Measurements from ENCODE around the gene RSPRY1. TPM values are rescaled to one million over a fixed set of nuclear protein-coding genes. Genes with fewer than 3 reads are reported as not detected.

Gene RSPRY1
- total and polyA plus RNA-seq, 2 of the 4 experiments (the other 2 are of a cell fraction), result 25.2 to 62.2 TPM

DNA sequence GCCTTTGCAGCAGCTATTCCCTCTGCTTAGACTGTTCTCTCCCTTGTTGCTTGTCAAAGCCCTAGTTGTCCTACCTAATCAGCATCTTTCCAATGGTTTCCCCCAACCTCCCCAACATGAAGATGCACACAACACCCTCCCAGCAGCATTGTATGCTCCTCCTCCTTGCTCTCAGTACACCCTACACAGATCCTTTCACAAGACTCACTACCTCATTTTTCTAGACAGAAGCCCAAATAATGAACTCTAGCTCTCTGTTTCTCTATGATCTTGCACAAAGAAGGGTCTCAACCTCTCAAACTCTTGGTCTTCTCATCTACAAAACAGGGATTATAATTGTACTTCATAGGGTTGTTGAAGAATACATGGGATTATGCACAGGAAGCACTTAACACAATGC, 19.7 kb upstream of the RSPRY1 start:
- no peak overlapping the region for H3K18ac ChIP-seq (ENCODE audit: low read depth, low read length)
- in situ Hi-C loops (cut with MboI; ENCODE audit: low sequenced_read_pairs) (loop anchor here (5.0 kb wide), 1 partner anchor 79 kb away; no protein-coding TSS in a partner anchor), dilution Hi-C loops (cut with HindIII; ENCODE audit: low sequenced_read_pairs, unreplicated experiment) (no loop called here), intact Hi-C loops (cut with micrococcal nuclease) (loop anchor here (5.0 kb wide), 2 partner anchors 299 to 374 kb away; partner anchors contain the start of gene SLC12A3)
- no peak overlapping the region for H2AK9ac ChIP-seq (replicated peaks; ENCODE audit: low read depth, low read length, poor library complexity)
- BruUV-seq (replicated peaks), result no TSS peak
- H4K91ac ChIP-seq (ENCODE audit: insufficient read depth, low read depth, low read length), result no peak overlapping the region
- H3K4me1 ChIP-seq (ENCODE audit: control insufficient read depth, insufficient read depth, low read length), result no peaks in the 10 kb centered on the region
- no peak overlapping the region for H3K14ac ChIP-seq (replicated peaks; ENCODE audit: low read depth, low read length)
- H2AFZ ChIP-seq (replicated peaks; ENCODE audit: low read length, poor library complexity), result no peak overlapping the region
- no peak overlapping the region for H2BK5ac ChIP-seq (ENCODE audit: low read depth, low read length, poor library complexity, severe bottlenecking)
- peaks cover 4 to 5% of the 10 kb centered on the region in 2 experiments; a peak in 1 of 4 replicates for H3K79me1 ChIP-seq (ENCODE audit: low read depth in 1 of 2, low read length in 2 of 2)
- POLR2A ChIA-PET (ENCODE audit: unreplicated experiment), result no interaction called here
- no peak overlapping the region for H3K56ac ChIP-seq (ENCODE audit: extremely low read depth, insufficient read depth, low read length)
- H2BK15ac ChIP-seq (ENCODE audit: low read depth, low read length), result no peak overlapping the region
- no peaks in the 10 kb centered on the region for H3K9me3 ChIP-seq (ENCODE audit: control insufficient read depth, insufficient read depth, low read length)
- no peaks in the 10 kb centered on the region for H3K27me3 ChIP-seq (ENCODE audit: control insufficient read depth, insufficient read depth, low read length)
- DNase-seq, result no peak
- no peak overlapping the region for H3K23ac ChIP-seq (ENCODE audit: low read depth, low read length)
- no peak overlapping the region for H3K4ac ChIP-seq (ENCODE audit: low read depth, low read length)
- peaks cover 3% of the 10 kb centered on the region; the same call in 1 of the 2 replicates for H4K20me1 ChIP-seq (ENCODE audit: insufficient read depth, low read length)
- H4K8ac ChIP-seq (ENCODE audit: low read depth in 2 of 2, low read length in 2 of 2), result no peak overlapping the region
- peaks cover 43% of the 10 kb centered on the region for H3K36me3 ChIP-seq (ENCODE audit: control insufficient read depth, insufficient read depth, low read length)
- ATAC-seq (ENCODE audit: low read depth), result no peak
- H2AK5ac ChIP-seq (ENCODE audit: low read depth, low read length), result no peak overlapping the region
- no peak overlapping the region for H2BK20ac ChIP-seq (ENCODE audit: low read depth, low read length)
- H4K5ac ChIP-seq (ENCODE audit: low read depth, low read length), result no peak overlapping the region
- no peak overlapping the region for H3K27ac ChIP-seq (ENCODE audit: insufficient read depth, low read length)
- H3K4me2 ChIP-seq (ENCODE audit: low read depth, low read length), result no peak overlapping the region
- no peak overlapping the region for H2BK120ac ChIP-seq (ENCODE audit: low read depth, low read length)
- H3K9ac ChIP-seq (ENCODE audit: low read depth, low read length), result no peak overlapping the region
- no peak overlapping the region for H3K4me3 ChIP-seq (ENCODE audit: insufficient read depth, low read depth, low read length)
- no peaks in the 10 kb centered on the region for H3K9me1 ChIP-seq (ENCODE audit: insufficient read depth, low read length)
- TF ChIP-seq MXI1 (IDR thresholded peaks at IDR 0.05; ENCODE audit: borderline replicate concordance, low read depth, low read length), result no peak
- no peak for TF ChIP-seq CEBPB (IDR thresholded peaks at IDR 0.05; ENCODE audit: low read depth, low read length)
- CTCF ChIA-PET, result interaction anchor here (0.7 kb wide), 1 partner anchor 467 kb away, joined by 4 read pairs; no protein-coding TSS in a partner anchor
